PFSK-1 (cell line): ENCODE measurements around the gene MAGI1.

Experiments
- POLR2AphosphoS5 ChIP-seq: IDR thresholded peaks from 2 replicates; pipeline ENCODE4 v1.6.1; 2012; ENCODE audit warnings: low read depth, mild to moderate bottlenecking, control low read depth, low read length, moderate library complexity
- REST ChIP-seq, 2 experiments: IDR thresholded peaks; 2 replicates each; pipeline versions ENCODE4 v1.6.1 to v1.8.0; 2011 to 2012; ENCODE audit warnings: low read depth in 2 of 2, low read length in 2 of 2, control low read depth in 1 of 2, inconsistent platforms in 1 of 2, mild to moderate bottlenecking in 1 of 2, moderate library complexity in 1 of 2; ENCODE audit not compliant: insufficient read depth in 1 of 2
- TAF1 ChIP-seq: IDR thresholded peaks from 2 replicates; pipeline ENCODE4 v1.6.1; 2012; ENCODE audit warnings: low read length, control low read depth, borderline replicate concordance; ENCODE audit not compliant: insufficient read depth

GRCh38 chr3:66038384-66038725 is 363 bp downstream of the MAGI1 start:
- TF ChIP-seq REST (IDR thresholded peaks at IDR 0.05; ENCODE audit: insufficient read depth in 1 of 2, low read depth in 2 of 2, low read length in 2 of 2) = no peak
- no peak for TF ChIP-seq TAF1
- no peak for TF ChIP-seq POLR2AphosphoS5
